DND-41 (cell line): ENCODE data around the gene POLR2B.

Experiments
- ATAC-seq: fragments of 200-7000 bp; cut with Tn5 transposase; 3 replicates; pipeline ENCODE4 v1.9.1; 2021; ENCODE audit warnings: low read depth; ENCODE audit not compliant: insufficient read depth
- DNase-seq: peaks from one replicate; pipeline ENCODE4 v3.0.0-alpha.2; 2020
- H2AFZ ChIP-seq: 2 replicates; pipeline ENCODE4 v1.6.0; 2012; ENCODE audit warnings: low read depth, low read length
- H3K27ac ChIP-seq: 2 replicates; pipeline ENCODE4 v1.5.1; 2012; ENCODE audit warnings: low read length, inconsistent platforms
- H3K27me3 ChIP-seq: fragments of 200-600 bp; sonication (generic); 2 replicates; pipeline ENCODE4 v1.6.0; 2012; ENCODE audit warnings: low read length, mild to moderate bottlenecking, inconsistent platforms; ENCODE audit not compliant: insufficient read depth, poor library complexity
- H3K36me3 ChIP-seq: 2 replicates; pipeline ENCODE4 v1.5.1; 2012; ENCODE audit warnings: low read length, inconsistent platforms; ENCODE audit not compliant: insufficient read depth
- H3K4me1 ChIP-seq: 2 replicates; pipeline ENCODE4 v1.5.1; 2012; ENCODE audit warnings: mild to moderate bottlenecking, low read length; ENCODE audit not compliant: insufficient read depth
- H3K4me2 ChIP-seq: 2 replicates; pipeline ENCODE4 v1.6.0; 2012; ENCODE audit warnings: mild to moderate bottlenecking, moderate library complexity, low read length, inconsistent platforms; ENCODE audit not compliant: insufficient read depth
- H3K4me3 ChIP-seq, 2 experiments: fragments of 200-600 bp in 1 of 2; shearing (Covaris generic) in 1 of 2; 2 replicates each; pipeline ENCODE4 v1.5.1; 2012 to 2016; ENCODE audit warnings: inconsistent platforms in 2 of 2, low read length in 2 of 2, mild to moderate bottlenecking in 2 of 2, low read depth in 1 of 2, moderate library complexity in 1 of 2
- H3K79me2 ChIP-seq: 2 replicates; pipeline ENCODE4 v1.6.0; 2012; ENCODE audit warnings: low read length, inconsistent platforms; ENCODE audit not compliant: insufficient read depth
- H3K9ac ChIP-seq: 2 replicates; pipeline ENCODE4 v1.6.0; 2012; ENCODE audit warnings: low read depth, mild to moderate bottlenecking, inconsistent platforms, low read length, moderate library complexity
- H3K9me3 ChIP-seq: 2 replicates; pipeline ENCODE4 v1.5.1; 2012; ENCODE audit warnings: low read length, moderate library complexity, mild to moderate bottlenecking, inconsistent platforms; ENCODE audit not compliant: insufficient read depth, severe bottlenecking
- H4K20me1 ChIP-seq: 2 replicates; pipeline ENCODE4 v1.6.0; 2012; ENCODE audit warnings: low read length; ENCODE audit not compliant: insufficient read depth
- CTCF ChIP-seq: IDR thresholded peaks from 2 replicates; pipeline ENCODE4 v1.5.1; 2012; ENCODE audit warnings: borderline replicate concordance, low read length, moderate library complexity, mild to moderate bottlenecking; ENCODE audit not compliant: poor library complexity, severe bottlenecking; ENCODE audit errors: extremely low read depth
- EZH2 ChIP-seq: IDR thresholded peaks from 3 replicates; pipeline ENCODE4 v1.6.1; 2012; ENCODE audit warnings: borderline replicate concordance, low read depth, mild to moderate bottlenecking, moderate library complexity, low read length, inconsistent platforms; ENCODE audit not compliant: severe bottlenecking

POLR2B gene

GRCh38 chr4:56995525-56995924 is 16.8 kb downstream of the POLR2B start:
- Histone ChIP-seq H4K20me1 (peaks cover 23% of the 10 kb centered on the region), H3K4me1 (no peaks in the 10 kb centered on the region), H3K27me3 (no peaks in the 10 kb centered on the region), H3K79me2 (peaks cover 59% of the 10 kb centered on the region), H3K27ac (no peak overlapping the region), H3K9ac (no peak overlapping the region), H3K9me3 (no peaks in the 10 kb centered on the region), H3K4me2 (no peak overlapping the region), H3K36me3 (peaks cover 89% of the 10 kb centered on the region), H3K4me3 (no peak overlapping the region), H2AFZ (no peak overlapping the region)
- ATAC-seq (no peak), DNase-seq (no peak)
- TF ChIP-seq EZH2 = no peak
- TF ChIP-seq CTCF = no peak

- H3K9ac ChIP-seq = no peak overlapping the region
- peaks cover 28% of the 10 kb centered on the region for H3K79me2 ChIP-seq
- no peak overlapping the region for H2AFZ ChIP-seq
- H3K4me3 ChIP-seq = no peak overlapping the region
- ATAC-seq (no peak), DNase-seq (no peak)
- peaks cover 14% of the 10 kb centered on the region for H4K20me1 ChIP-seq
- H3K4me1 ChIP-seq = no peaks in the 10 kb centered on the region
- H3K27ac ChIP-seq = no peak overlapping the region
- TF ChIP-seq CTCF (no peak), EZH2 (no peak)
- no peaks in the 10 kb centered on the region for H3K27me3 ChIP-seq
- no peaks in the 10 kb centered on the region for H3K9me3 ChIP-seq
- no peak overlapping the region for H3K4me2 ChIP-seq
- H3K36me3 ChIP-seq = peaks cover 90% of the 10 kb centered on the region
Observed at GRCh38 chr4:56999751-57000150, 21.1 kb downstream of the POLR2B start.

GRCh38 chr4:57013543-57014120 is 34.9 kb downstream of the POLR2B start:
- H3K79me2 ChIP-seq = no peaks in the 10 kb centered on the region
- no peaks in the 10 kb centered on the region for H3K9me3 ChIP-seq
- no peak overlapping the region for H3K4me3 ChIP-seq
- no peak overlapping the region for H3K4me2 ChIP-seq
- H3K36me3 ChIP-seq = peaks cover 85% of the 10 kb centered on the region
- no peak for DNase-seq
- no peak for ATAC-seq
- no peak overlapping the region for H3K9ac ChIP-seq
- H3K27ac ChIP-seq = no peak overlapping the region
- H3K27me3 ChIP-seq = no peaks in the 10 kb centered on the region
- no peak overlapping the region for H2AFZ ChIP-seq
- no peaks in the 10 kb centered on the region for H4K20me1 ChIP-seq
- TF ChIP-seq CTCF (no peak), EZH2 (no peak)
- no peaks in the 10 kb centered on the region for H3K4me1 ChIP-seq

- Histone ChIP-seq H3K4me3 (no peak overlapping the region), H3K4me2 (no peak overlapping the region), H4K20me1 (0 out of 2 replicates have a peak, but pooled peaks cover 3% of the 10 kb centered on the region), H3K36me3 (peaks cover 90% of the 10 kb centered on the region), H3K9ac (no peak overlapping the region), H3K27ac (no peak overlapping the region), H2AFZ (no peak overlapping the region), H3K27me3 (no peaks in the 10 kb centered on the region), H3K79me2 (no peaks in the 10 kb centered on the region), H3K4me1 (no peaks in the 10 kb centered on the region), H3K9me3 (no peaks in the 10 kb centered on the region)
- no peak for DNase-seq
- ATAC-seq = no peak
- no peak for TF ChIP-seq EZH2
- TF ChIP-seq CTCF = no peak
Observed at GRCh38 chr4:57018980-57019379, 40.3 kb downstream of the POLR2B start.
